ENCODE data around the gene CCDC8. TPM values are rescaled to one million over a fixed set of nuclear protein-coding genes. Genes with fewer than 3 reads are reported as not detected.

CCDC8 gene
- total and polyA plus RNA-seq, 2 experiments from 2014 or later = 5.6 to 16.5 TPM

- TF ChIP-seq, protein P1, sequence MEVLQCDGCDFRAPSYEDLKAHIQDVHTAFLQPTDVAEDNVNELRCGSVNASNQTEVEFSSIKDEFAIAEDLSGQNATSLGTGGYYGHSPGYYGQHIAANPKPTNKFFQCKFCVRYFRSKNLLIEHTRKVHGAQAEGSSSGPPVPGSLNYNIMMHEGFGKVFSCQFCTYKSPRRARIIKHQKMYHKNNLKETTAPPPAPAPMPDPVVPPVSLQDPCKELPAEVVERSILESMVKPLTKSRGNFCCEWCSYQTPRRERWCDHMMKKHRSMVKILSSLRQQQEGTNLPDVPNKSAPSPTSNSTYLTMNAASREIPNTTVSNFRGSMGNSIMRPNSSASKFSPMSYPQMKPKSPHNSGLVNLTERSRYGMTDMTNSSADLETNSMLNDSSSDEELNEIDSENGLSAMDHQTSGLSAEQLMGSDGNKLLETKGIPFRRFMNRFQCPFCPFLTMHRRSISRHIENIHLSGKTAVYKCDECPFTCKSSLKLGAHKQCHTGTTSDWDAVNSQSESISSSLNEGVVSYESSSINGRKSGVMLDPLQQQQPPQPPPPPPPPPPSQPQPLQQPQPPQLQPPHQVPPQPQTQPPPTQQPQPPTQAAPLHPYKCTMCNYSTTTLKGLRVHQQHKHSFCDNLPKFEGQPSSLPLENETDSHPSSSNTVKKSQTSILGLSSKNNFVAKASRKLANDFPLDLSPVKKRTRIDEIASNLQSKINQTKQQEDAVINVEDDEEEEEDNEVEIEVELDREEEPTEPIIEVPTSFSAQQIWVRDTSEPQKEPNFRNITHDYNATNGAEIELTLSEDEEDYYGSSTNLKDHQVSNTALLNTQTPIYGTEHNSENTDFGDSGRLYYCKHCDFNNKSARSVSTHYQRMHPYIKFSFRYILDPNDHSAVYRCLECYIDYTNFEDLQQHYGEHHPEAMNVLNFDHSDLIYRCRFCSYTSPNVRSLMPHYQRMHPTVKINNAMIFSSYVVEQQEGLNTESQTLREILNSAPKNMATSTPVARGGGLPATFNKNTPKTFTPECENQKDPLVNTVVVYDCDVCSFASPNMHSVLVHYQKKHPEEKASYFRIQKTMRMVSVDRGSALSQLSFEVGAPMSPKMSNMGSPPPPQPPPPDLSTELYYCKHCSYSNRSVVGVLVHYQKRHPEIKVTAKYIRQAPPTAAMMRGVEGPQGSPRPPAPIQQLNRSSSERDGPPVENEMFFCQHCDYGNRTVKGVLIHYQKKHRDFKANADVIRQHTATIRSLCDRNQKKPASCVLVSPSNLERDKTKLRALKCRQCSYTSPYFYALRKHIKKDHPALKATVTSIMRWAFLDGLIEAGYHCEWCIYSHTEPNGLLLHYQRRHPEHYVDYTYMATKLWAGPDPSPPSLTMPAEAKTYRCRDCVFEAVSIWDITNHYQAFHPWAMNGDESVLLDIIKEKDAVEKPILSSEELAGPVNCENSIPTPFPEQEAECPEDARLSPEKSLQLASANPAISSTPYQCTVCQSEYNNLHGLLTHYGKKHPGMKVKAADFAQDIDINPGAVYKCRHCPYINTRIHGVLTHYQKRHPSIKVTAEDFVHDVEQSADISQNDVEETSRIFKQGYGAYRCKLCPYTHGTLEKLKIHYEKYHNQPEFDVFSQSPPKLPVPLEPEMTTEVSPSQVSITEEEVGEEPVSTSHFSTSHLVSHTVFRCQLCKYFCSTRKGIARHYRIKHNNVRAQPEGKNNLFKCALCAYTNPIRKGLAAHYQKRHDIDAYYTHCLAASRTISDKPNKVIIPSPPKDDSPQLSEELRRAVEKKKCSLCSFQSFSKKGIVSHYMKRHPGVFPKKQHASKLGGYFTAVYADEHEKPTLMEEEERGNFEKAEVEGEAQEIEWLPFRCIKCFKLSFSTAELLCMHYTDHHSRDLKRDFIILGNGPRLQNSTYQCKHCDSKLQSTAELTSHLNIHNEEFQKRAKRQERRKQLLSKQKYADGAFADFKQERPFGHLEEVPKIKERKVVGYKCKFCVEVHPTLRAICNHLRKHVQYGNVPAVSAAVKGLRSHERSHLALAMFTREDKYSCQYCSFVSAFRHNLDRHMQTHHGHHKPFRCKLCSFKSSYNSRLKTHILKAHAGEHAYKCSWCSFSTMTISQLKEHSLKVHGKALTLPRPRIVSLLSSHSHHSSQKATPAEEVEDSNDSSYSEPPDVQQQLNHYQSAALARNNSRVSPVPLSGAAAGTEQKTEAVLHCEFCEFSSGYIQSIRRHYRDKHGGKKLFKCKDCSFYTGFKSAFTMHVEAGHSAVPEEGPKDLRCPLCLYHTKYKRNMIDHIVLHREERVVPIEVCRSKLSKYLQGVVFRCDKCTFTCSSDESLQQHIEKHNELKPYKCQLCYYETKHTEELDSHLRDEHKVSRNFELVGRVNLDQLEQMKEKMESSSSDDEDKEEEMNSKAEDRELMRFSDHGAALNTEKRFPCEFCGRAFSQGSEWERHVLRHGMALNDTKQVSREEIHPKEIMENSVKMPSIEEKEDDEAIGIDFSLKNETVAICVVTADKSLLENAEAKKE (CRISPR knock-in tag; IDR thresholded peaks at IDR 0.05) = no peak
Measured at GRCh38 chr19:46449228-46449627, 35.9 kb upstream of the CCDC8 start (continued).

GRCh38 chr19:46448601-46449000 lies 35.2 kb upstream of the CCDC8 start:
- Mint-ChIP-seq H3K4me3 (no peak overlapping the region), H3K4me1 (no peaks in the 10 kb centered on the region), H3K36me3 (ENCODE audit: low read depth) (no peaks in the 10 kb centered on the region), H3K27me3 (ENCODE audit: insufficient read depth, low read depth, poor library complexity) (no peaks in the 10 kb centered on the region), H3K27ac (no peak overlapping the region), H3K9me3 (peaks cover 7% of the 10 kb centered on the region; the same call in 2 of the 3 replicates)
- Histone ChIP-seq H3F3A (replicated peaks; ENCODE audit: low read depth) (no peaks in the 10 kb centered on the region), H3K4me2 (no peak overlapping the region), H3K79me2 (replicated peaks; ENCODE audit: insufficient read depth) (no peaks in the 10 kb centered on the region), H3K4me3 (no peak overlapping the region), H3K27ac (ENCODE audit: low read depth) (no peak overlapping the region), H3K27me3 (ENCODE audit: insufficient read depth) (no peaks in the 10 kb centered on the region), H3K9me2 (ENCODE audit: insufficient read depth) (no peaks in the 10 kb centered on the region), H2AFZ (no peak overlapping the region), H3K36me3 (ENCODE audit: insufficient read depth) (no peaks in the 10 kb centered on the region), H3K4me1 (ENCODE audit: insufficient read depth) (no peaks in the 10 kb centered on the region), H4K20me1 (replicated peaks; ENCODE audit: insufficient read depth) (no peaks in the 10 kb centered on the region; the same call in 1 of the 2 replicates)
- DNase-seq (ENCODE audit: low spot score) = no peak
- no peak for ATAC-seq
- no peak for TF ChIP-seq ZNF331 (CRISPR knock-in tag; IDR thresholded peaks at IDR 0.05; ENCODE audit: low read depth)
- TF ChIP-seq, protein P2, sequence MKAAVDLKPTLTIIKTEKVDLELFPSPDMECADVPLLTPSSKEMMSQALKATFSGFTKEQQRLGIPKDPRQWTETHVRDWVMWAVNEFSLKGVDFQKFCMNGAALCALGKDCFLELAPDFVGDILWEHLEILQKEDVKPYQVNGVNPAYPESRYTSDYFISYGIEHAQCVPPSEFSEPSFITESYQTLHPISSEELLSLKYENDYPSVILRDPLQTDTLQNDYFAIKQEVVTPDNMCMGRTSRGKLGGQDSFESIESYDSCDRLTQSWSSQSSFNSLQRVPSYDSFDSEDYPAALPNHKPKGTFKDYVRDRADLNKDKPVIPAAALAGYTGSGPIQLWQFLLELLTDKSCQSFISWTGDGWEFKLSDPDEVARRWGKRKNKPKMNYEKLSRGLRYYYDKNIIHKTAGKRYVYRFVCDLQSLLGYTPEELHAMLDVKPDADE (IDR thresholded peaks at IDR 0.05) = no peak
- no peak for TF ChIP-seq EZH2 (IDR thresholded peaks at IDR 0.05; ENCODE audit: low read depth, unreplicated experiment)
- no peak for TF ChIP-seq STAT1 (IDR thresholded peaks at IDR 0.05; ENCODE audit: unreplicated experiment)
- no peak for TF ChIP-seq CREB1 (CRISPR knock-in tag; IDR thresholded peaks at IDR 0.05; ENCODE audit: low read depth)
- TF ChIP-seq EZH2phosphoT487 (IDR thresholded peaks at IDR 0.05; ENCODE audit: unreplicated experiment) = no peak
- TF ChIP-seq NANOG (IDR thresholded peaks at IDR 0.05; ENCODE audit: borderline replicate concordance) = no peak
- TF ChIP-seq CTCF (conservative IDR thresholded peaks at IDR 0.05; ENCODE audit: low read depth in 2 of 2) = no peak
- TF ChIP-seq ZNF114 (CRISPR knock-in tag; IDR thresholded peaks at IDR 0.05) = no peak
- TF ChIP-seq JUNB (IDR thresholded peaks at IDR 0.05; ENCODE audit: unreplicated experiment) = no peak
- TF ChIP-seq POLR2AphosphoS5 (IDR thresholded peaks at IDR 0.05; ENCODE audit: low read depth) = no peak
- no peak for TF ChIP-seq REST (IDR thresholded peaks at IDR 0.05; ENCODE audit: unreplicated experiment)
